Upper lobe of right lung (tissue), 1 donor: ENCODE measurements around the gene ZNF804A. TPM values are rescaled to one million over a fixed set of nuclear protein-coding genes. Genes with fewer than 3 reads are reported as not detected.

Source experiments
- ATAC-seq: fragments of 200-7000 bp; cut with Tn5 transposase; one replicate; pipeline ENCODE4 v1.9.1; 2020; ENCODE audit warnings: mild to moderate bottlenecking, moderate library complexity
- DNase-seq: peaks from one replicate; pipeline ENCODE4 v3.0.0-alpha.2; 2020
- H3K27ac ChIP-seq: fragments of 200-600 bp; one replicate; pipeline ENCODE4 v1.8.0; 2022
- H3K27me3 ChIP-seq: fragments of 200-600 bp; one replicate; pipeline ENCODE4 v1.8.0; 2022; ENCODE audit warnings: mild to moderate bottlenecking
- H3K36me3 ChIP-seq: fragments of 200-600 bp; one replicate; pipeline ENCODE4 v1.8.0; 2022
- H3K4me1 ChIP-seq: fragments of 200-600 bp; one replicate; pipeline ENCODE4 v1.8.0; 2022
- H3K4me3 ChIP-seq: fragments of 200-600 bp; one replicate; pipeline ENCODE4 v1.8.0; 2022; ENCODE audit warnings: mild to moderate bottlenecking
- H3K9me3 ChIP-seq: fragments of 200-600 bp; one replicate; pipeline ENCODE4 v1.8.0; 2022
- CTCF ChIP-seq: fragments of 200-600 bp; IDR thresholded peaks from one replicate; pipeline ENCODE4 v1.8.0; 2022; ENCODE audit warnings: antibody characterized with exemption
- intact Hi-C: fragments of 100-400 bp; cut with DNase I; formaldehyde crosslinking; loops from one replicate; pipeline ENCODE4 v1.11.0; 2022
- total RNA-seq: library from RNA; stranded (reverse); fragmentation: NEBNext Ultra II Directional; extraction: Animal tissue kit (Norgen Biotek cat#: 25700); gene quantifications from one replicate; pipeline ENCODE4 v1.2.1, GENCODE V29; 2021
- donor health status: DM: no; HTN: yes; CAD: no; lungs with severe emphysema.

The ZNF804A gene
- total RNA-seq, 1 donor from 2014 or later = 0.78 TPM

- H3K27me3 ChIP-seq = no peaks in the 10 kb centered on the region
- no peak for TF ChIP-seq CTCF
- no peaks in the 10 kb centered on the region for H3K36me3 ChIP-seq
- ATAC-seq (no peak), DNase-seq (no peak)
- no peak overlapping the region for H3K27ac ChIP-seq
- H3K9me3 ChIP-seq = no peaks in the 10 kb centered on the region
- no peaks in the 10 kb centered on the region for H3K4me1 ChIP-seq
- H3K4me3 ChIP-seq = no peak overlapping the region
- intact Hi-C loops = no loop called here
Observed at GRCh38 chr2:184927040-184927439, 328.7 kb downstream of the ZNF804A start.

GRCh38 chr2:184936761-184937160 is 338.4 kb downstream of the ZNF804A start:
- intact Hi-C loops = no loop called here
- Histone ChIP-seq H3K4me1 (no peaks in the 10 kb centered on the region), H3K27ac (no peak overlapping the region), H3K9me3 (no peaks in the 10 kb centered on the region), H3K4me3 (no peak overlapping the region), H3K27me3 (no peaks in the 10 kb centered on the region), H3K36me3 (no peaks in the 10 kb centered on the region)
- DNase-seq (no peak), ATAC-seq (no peak)
- no peak for TF ChIP-seq CTCF

GRCh38 chr2:184938221-184938985 is 340.1 kb downstream of the ZNF804A start:
- H3K36me3 ChIP-seq = no peaks in the 10 kb centered on the region
- H3K4me1 ChIP-seq = no peaks in the 10 kb centered on the region
- no peak overlapping the region for H3K4me3 ChIP-seq
- intact Hi-C loops = no loop called here
- ATAC-seq (no peak), DNase-seq (no peak)
- H3K9me3 ChIP-seq = no peaks in the 10 kb centered on the region
- no peaks in the 10 kb centered on the region for H3K27me3 ChIP-seq
- TF ChIP-seq CTCF = no peak
- H3K27ac ChIP-seq = no peak overlapping the region

GRCh38 chr2:184945326-184945725 is 347.0 kb downstream of the ZNF804A start:
- intact Hi-C loops = no loop called here

GRCh38 chr2:184945824-184946223 is 347.5 kb downstream of the ZNF804A start:
- Histone ChIP-seq H3K36me3 (no peaks in the 10 kb centered on the region), H3K4me1 (no peaks in the 10 kb centered on the region), H3K27ac (no peak overlapping the region), H3K4me3 (no peak overlapping the region), H3K9me3 (no peaks in the 10 kb centered on the region), H3K27me3 (no peaks in the 10 kb centered on the region)
- ATAC-seq (no peak), DNase-seq (no peak)
- TF ChIP-seq CTCF = no peak
- intact Hi-C loops = no loop called here

More at GRCh38 chr2:184945326-184945725, 347.0 kb downstream of the ZNF804A start:
- Histone ChIP-seq H3K4me1 (no peaks in the 10 kb centered on the region), H3K27ac (no peak overlapping the region), H3K4me3 (no peak overlapping the region), H3K36me3 (no peaks in the 10 kb centered on the region), H3K27me3 (no peaks in the 10 kb centered on the region), H3K9me3 (no peaks in the 10 kb centered on the region)
- no peak for ATAC-seq
- no peak for TF ChIP-seq CTCF
- DNase-seq = no peak
